ENCODE measurements around the gene ZFAND2A. TPM values are rescaled to one million over a fixed set of nuclear protein-coding genes. Genes with fewer than 3 reads are reported as not detected.
A peak's percentile ranks its signal among the peaks of the same experiment; 100 is the strongest.
"Not testable (repeated sequence)": the region's sequence is repeated elsewhere in the genome, so short reads cannot be mapped to it uniquely, and the experiment has no call there.

The ZFAND2A gene
- total and polyA plus RNA-seq, 11 donors, result 5.6 to 25.6 (median 9.9) TPM

- Histone ChIP-seq H3K4me3 (no peak overlapping the region), H3K27ac (no peak overlapping the region), H3K4me1 (peaks cover 0 to 15% (median 5%) of the 10 kb centered on the region in 12 donors), H3K27me3 (no peaks in the 10 kb centered on the region), H3K9me3 (no peaks in the 10 kb centered on the region), H3K36me3 (no peaks in the 10 kb centered on the region)
- ATAC-seq (peak in 1 of 4 donors; percentile 14), DNase-seq (no peak)
- intact Hi-C loops (cut with DNase I), result loop anchor here in 7 of 10 donors (5.0 to 10.0 kb wide), 5 partner anchors 88 to 270 kb away; partner anchors contain the start of gene GPER1 (in 6 of the 7)
- TF ChIP-seq CTCF (IDR thresholded peaks at IDR 0.05), result no peak
- TF ChIP-seq POLR2A (IDR thresholded peaks at IDR 0.05), result no peak
- WGBS, 4 donors, result 96 to 99% (median 96%) methylated on average over 29 of the region's 29 CpGs
Measured at GRCh38 chr7:1174881-1175596, 15.0 kb upstream of the ZFAND2A start.

GRCh38 chr7:1174002-1174401 is 14.0 kb upstream of the ZFAND2A start:
- intact Hi-C loops (cut with DNase I), result loop anchor here in 6 of 10 donors (5.0 to 10.0 kb wide), 4 partner anchors 87 to 269 kb away; partner anchors contain the start of gene GPER1 (in 4 of the 6)
- H3K27ac ChIP-seq, result no peak overlapping the region
- H3K4me1 ChIP-seq, result peaks cover 0 to 26% (median 8%) of the 10 kb centered on the region in 12 donors
- ATAC-seq, result no peak
- no peak overlapping the region for H3K4me3 ChIP-seq
- WGBS, 4 donors, result 86 to 91% (median 89%) methylated on average over 11 of the region's 11 CpGs
- H3K27me3 ChIP-seq, result no peaks in the 10 kb centered on the region
- DNase-seq, result no peak
- TF ChIP-seq CTCF (IDR thresholded peaks at IDR 0.05) (no peak), POLR2A (IDR thresholded peaks at IDR 0.05) (no peak)
- no peaks in the 10 kb centered on the region for H3K36me3 ChIP-seq
- H3K9me3 ChIP-seq, result no peaks in the 10 kb centered on the region

- TF ChIP-seq CTCF (IDR thresholded peaks at IDR 0.05) (no peak), POLR2A (IDR thresholded peaks at IDR 0.05) (no peak)
- H3K4me1 ChIP-seq, result peaks cover 0 to 27% (median 8%) of the 10 kb centered on the region in 12 donors
- no peaks in the 10 kb centered on the region for H3K36me3 ChIP-seq
- DNase-seq, result no peak
- H3K27me3 ChIP-seq, result no peaks in the 10 kb centered on the region
- no peaks in the 10 kb centered on the region for H3K9me3 ChIP-seq
- ATAC-seq, result no peak
- H3K27ac ChIP-seq, result no peak overlapping the region
- intact Hi-C loops (cut with DNase I), result loop anchor here in 6 of 10 donors (5.0 to 10.0 kb wide), 4 partner anchors 86 to 268 kb away; partner anchors contain the start of gene GPER1 (in 4 of the 6)
- no peak overlapping the region for H3K4me3 ChIP-seq
- WGBS, 4 donors, result 89 to 90% (median 90%) methylated on average over 23 to 27 of the region's 27 CpGs
Measured at GRCh38 chr7:1172666-1173523, 12.9 kb upstream of the ZFAND2A start.

- peaks cover 0 to 24% (median 6%) of the 10 kb centered on the region in 12 donors for H3K4me1 ChIP-seq
- ATAC-seq, H3K36me3 ChIP-seq, H3K27me3 ChIP-seq, H3K9me3 ChIP-seq, DNase-seq, H3K27ac ChIP-seq, H3K4me3 ChIP-seq: not testable (repeated sequence)
- WGBS, 4 donors, result 41 to 74% (median 54%) methylated on average over 6 to 7 of the region's 7 CpGs
- intact Hi-C loops (cut with DNase I), result loop anchor here in 6 of 10 donors (5.0 to 10.0 kb wide), 4 partner anchors 84 to 267 kb away; partner anchors contain the start of gene GPER1 (in 4 of the 6)
Measured at GRCh38 chr7:1171516-1171915, 11.5 kb upstream of the ZFAND2A start.

All from heart left ventricle (tissue), 16 donors.